HepG2 (cell line): Measurements from ENCODE around the gene CELSR3. TPM values are rescaled to one million over a fixed set of nuclear protein-coding genes. Genes with fewer than 3 reads are reported as not detected.
A peak's percentile ranks its signal among the peaks of the same experiment; 100 is the strongest.

Experiments
- AHR ChIP-seq: IDR thresholded peaks from 2 replicates; pipeline ENCODE4 v1.6.1; 2018; ENCODE audit warnings: missing genetic modification reagents, missing compliant biosample characterization
- DPF2 ChIP-seq: sonication (generic); formaldehyde crosslinking; IDR thresholded peaks from 2 replicates; pipeline ENCODE4 v1.4.0; 2020; ENCODE audit warnings: mild to moderate bottlenecking, low read depth, missing genetic modification reagents, borderline replicate concordance
- FOXK1 ChIP-seq: sonication (generic); formaldehyde crosslinking; IDR thresholded peaks from 2 replicates; pipeline ENCODE4 v1.4.0; 2020; ENCODE audit warnings: low read depth, missing genetic modification reagents, borderline replicate concordance
- FOXM1 ChIP-seq: sonication (generic); formaldehyde crosslinking; IDR thresholded peaks from 2 replicates; pipeline ENCODE4 v1.5.0; 2020; ENCODE audit warnings: missing genetic modification reagents
- HNRNPLL ChIP-seq: fragments of 200-400 bp; formaldehyde crosslinking; IDR thresholded peaks from 2 replicates; pipeline ENCODE4 v1.6.1; 2017; ENCODE audit warnings: mild to moderate bottlenecking, low read depth, low read length; ENCODE audit not compliant: poor library complexity, severe bottlenecking
- HOXD1 ChIP-seq: sonication (generic); formaldehyde crosslinking; IDR thresholded peaks from 2 replicates; pipeline ENCODE4 v1.5.0; 2020; ENCODE audit warnings: missing genetic modification reagents
- NPAS2 ChIP-seq: sonication (generic); formaldehyde crosslinking; IDR thresholded peaks from 2 replicates; pipeline ENCODE4 v1.8.0; 2022; ENCODE audit warnings: mild to moderate bottlenecking, missing genetic modification reagents, borderline replicate concordance
- PREB ChIP-seq: sonication (generic); formaldehyde crosslinking; IDR thresholded peaks from 2 replicates; pipeline ENCODE4 v1.4.0; 2020; ENCODE audit warnings: missing genetic modification reagents
- REL ChIP-seq: sonication (generic); formaldehyde crosslinking; conservative IDR thresholded peaks from 2 replicates; pipeline ENCODE4 v1.8.0; 2022; ENCODE audit warnings: mild to moderate bottlenecking, missing genetic modification reagents, moderate library complexity
- RORA ChIP-seq: sonication (generic); formaldehyde crosslinking; IDR thresholded peaks from 2 replicates; pipeline ENCODE4 v1.5.0; 2020; ENCODE audit warnings: mild to moderate bottlenecking, missing genetic modification reagents, moderate library complexity
- TERF1 ChIP-seq: sonication (generic); formaldehyde crosslinking; IDR thresholded peaks from 2 replicates; pipeline ENCODE4 v1.8.0; 2022; ENCODE audit warnings: mild to moderate bottlenecking, missing genetic modification reagents, moderate library complexity
- ZBTB14 ChIP-seq: sonication (generic); formaldehyde crosslinking; IDR thresholded peaks from 2 replicates; pipeline ENCODE4 v1.4.0; 2020; ENCODE audit warnings: missing genetic modification reagents
- ZGPAT ChIP-seq: IDR thresholded peaks from 2 replicates; pipeline ENCODE4 v1.6.1; 2016; ENCODE audit warnings: mild to moderate bottlenecking
- ZIK1 ChIP-seq: sonication (generic); formaldehyde crosslinking; IDR thresholded peaks from 2 replicates; pipeline ENCODE4 v1.5.0; 2020; ENCODE audit warnings: mild to moderate bottlenecking, low read depth, missing genetic modification reagents, borderline replicate concordance
- ZNF260 ChIP-seq: sonication (generic); formaldehyde crosslinking; IDR thresholded peaks from 2 replicates; pipeline ENCODE4 v1.4.0; 2020; ENCODE audit warnings: missing genetic modification reagents, low read depth, mild to moderate bottlenecking, borderline replicate concordance
- ZNF331 ChIP-seq: sonication (generic); formaldehyde crosslinking; IDR thresholded peaks from 2 replicates; pipeline ENCODE4 v1.4.0; 2020; ENCODE audit warnings: missing genetic modification reagents
- ZNF333 ChIP-seq: sonication (generic); formaldehyde crosslinking; IDR thresholded peaks from 2 replicates; pipeline ENCODE4 v1.4.0; 2020; ENCODE audit warnings: mild to moderate bottlenecking, missing genetic modification reagents, borderline replicate concordance
- ZUFSP ChIP-seq: sonication (generic); formaldehyde crosslinking; IDR thresholded peaks from 2 replicates; pipeline ENCODE4 v1.9.0; 2021; ENCODE audit warnings: missing genetic modification reagents, mild to moderate bottlenecking, borderline replicate concordance
- polyA plus RNA-seq, 8 experiments: library from polyadenylated mRNA; depleted of rRNA in 3 of 8; stranded (reverse) in 7 of 8; unstranded in 1 of 8; fragments of >200 nt; fragmentation: Illumina TruSeq in 4 of 8; extraction: Trizol in 4 of 8; gene quantifications; 2 replicates each; pipeline versions ENCODE4 v1.2.1 to v1.2.3, GENCODE V29; 2011 to 2016; ENCODE audit warnings: low read depth in 4 of 8, missing spikeins in 1 of 8, mixed read lengths in 1 of 8; ENCODE audit not compliant: insufficient read depth in 1 of 8
- total RNA-seq, 5 experiments: library from RNA; depleted of rRNA; stranded (reverse); fragments of >200 nt; fragmentation: Illumina TruSeq; extraction: Trizol; gene quantifications; 2 replicates each; pipeline ENCODE4 v1.2.3, GENCODE V29; 2016; ENCODE audit warnings: low read depth in 1 of 5

Gene CELSR3
- total and polyA plus RNA-seq, 2 of the 13 experiments (the other 11 are each of a cell fraction or from before 2014, with no cell fraction given) = 5.4 to 6.7 TPM

- TF ChIP-seq PREB (no peak), NPAS2 (no peak), ZUFSP (CRISPR knock-in tag) (no peak), FOXK1 (CRISPR knock-in tag) (0 out of 2 replicates have a peak, but pooled peaks have one; percentile 45), RORA (CRISPR knock-in tag) (no peak), ZNF331 (CRISPR knock-in tag) (peak; percentile 67), ZIK1 (CRISPR knock-in tag) (peak; percentile 95), FOXM1 (CRISPR knock-in tag) (no peak), ZBTB14 (peak; percentile 96), REL (no peak), ZGPAT (CRISPR knock-in tag) (peak; percentile 58; the same call in 1 of the 2 replicates), TERF1 (CRISPR knock-in tag) (no peak), HOXD1 (CRISPR knock-in tag) (no peak), AHR (CRISPR knock-in tag) (no peak; the same call in 1 of the 2 replicates), HNRNPLL (peak; percentile 75), DPF2 (CRISPR knock-in tag) (0 out of 2 replicates have a peak, but pooled peaks have one; percentile 24), ZNF260 (no peak), ZNF333 (CRISPR knock-in tag) (peak; percentile 75; the same call in 1 of the 2 replicates)
These were observed 23.2 kb upstream of the CELSR3 start, which contains the start of gene NCKIPSD (continued) for GRCh38 chr3:48685603-48686511.
